GM18870 (cell line): ENCODE data around the gene TJP3.
"Not testable (repeated sequence)": the region's sequence is repeated elsewhere in the genome, so short reads cannot be mapped to it uniquely, and the experiment has no call there.

Experiments used
- ATAC-seq: cut with Tn5 transposase; IDR thresholded peaks from one replicate; pipeline ENCODE4 v1.9.1; 2021; ENCODE audit warnings: moderate library complexity; ENCODE audit not compliant: unreplicated experiment

TJP3 gene

DNA sequence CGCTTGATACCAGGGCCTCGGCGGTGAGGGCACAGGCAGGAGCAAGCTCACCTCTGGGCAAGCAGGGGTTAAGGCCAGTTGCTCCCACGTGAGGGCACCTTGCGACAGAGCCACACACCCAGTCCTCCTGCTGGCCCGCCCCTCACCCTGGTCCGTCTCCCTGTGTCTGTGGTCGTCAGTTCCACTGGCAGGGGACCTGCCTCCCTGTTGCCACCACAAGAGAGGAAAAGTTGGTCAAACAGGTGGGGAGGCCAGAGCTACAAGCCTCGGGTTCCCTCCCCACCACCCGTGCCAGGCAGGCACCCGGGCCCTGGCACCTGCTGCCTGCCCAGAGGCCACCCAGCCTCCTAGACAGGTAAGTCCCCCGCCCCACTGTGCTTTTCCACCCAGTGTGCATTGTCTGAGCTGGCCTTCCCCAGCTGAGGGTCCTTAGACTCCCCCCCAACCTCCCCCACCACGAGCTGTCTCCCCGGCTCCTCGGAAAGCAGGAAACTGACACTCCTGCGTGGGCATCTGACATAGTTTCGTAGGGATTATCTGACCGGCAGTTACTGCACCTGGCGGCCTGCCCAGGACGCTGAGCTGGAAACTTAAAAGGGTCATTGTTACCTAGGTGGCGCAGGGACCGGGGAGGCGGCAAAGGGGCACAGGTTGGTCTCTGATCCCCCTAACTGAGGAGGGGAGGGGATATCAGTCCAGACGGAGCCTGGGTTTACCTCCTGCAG, at the start of gene TJP3:
TSS of gene TJP3 (plus strand) at position 178 of the 725 bp plus-strand sequence. CDS start 20,049 bp downstream, outside the sequence.
- no peak for ATAC-seq

DNA sequence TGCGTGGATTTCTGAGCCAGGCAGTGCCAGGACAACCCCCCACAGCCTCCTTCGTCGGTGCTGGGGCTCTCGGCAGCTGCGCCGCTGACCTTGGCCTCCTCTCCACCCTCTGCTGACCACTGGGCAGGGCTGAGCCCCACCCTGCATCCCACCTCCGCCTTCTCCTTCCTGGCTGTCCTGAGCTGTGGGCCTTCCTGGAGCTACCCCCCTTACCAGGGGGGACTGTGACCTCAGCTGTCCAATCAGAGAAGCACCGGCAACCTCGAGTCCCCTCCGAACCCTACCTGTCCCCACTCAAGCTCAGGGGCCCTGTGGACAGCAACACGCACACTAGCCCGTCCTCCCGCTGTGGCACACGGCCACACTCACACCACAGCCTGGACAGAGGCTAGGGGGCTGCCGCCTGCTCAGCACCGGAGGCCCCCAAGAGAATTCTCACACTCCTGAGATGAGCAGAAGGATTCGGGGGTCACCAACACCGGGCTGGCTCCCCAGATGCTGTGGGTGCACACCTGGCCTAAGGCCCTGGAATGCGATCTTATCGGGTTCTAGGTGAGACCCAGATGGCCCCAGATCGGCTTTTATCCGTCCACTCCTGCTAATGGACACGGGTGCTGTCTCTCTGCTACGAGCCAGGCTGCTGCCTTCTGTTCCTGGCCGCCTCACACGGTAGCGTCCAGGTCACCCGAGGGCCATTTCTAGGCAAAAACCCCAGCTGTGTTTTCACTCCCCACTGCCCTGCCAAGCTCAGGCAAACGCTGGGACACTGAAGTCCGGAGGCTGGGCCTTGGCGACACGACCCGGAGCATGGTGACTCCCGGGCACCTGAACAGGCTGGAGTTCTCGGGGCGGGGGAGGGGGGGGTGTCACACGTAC, 49.1 kb upstream of the TJP3 start:
- no peak for ATAC-seq

- no peak for ATAC-seq
These were observed 48.5 kb upstream of the TJP3 start for GRCh38 chr19:3659746-3660112.

- ATAC-seq, result no peak
These were observed 47.5 kb upstream of the TJP3 start for GRCh38 chr19:3660493-3661219.

DNA sequence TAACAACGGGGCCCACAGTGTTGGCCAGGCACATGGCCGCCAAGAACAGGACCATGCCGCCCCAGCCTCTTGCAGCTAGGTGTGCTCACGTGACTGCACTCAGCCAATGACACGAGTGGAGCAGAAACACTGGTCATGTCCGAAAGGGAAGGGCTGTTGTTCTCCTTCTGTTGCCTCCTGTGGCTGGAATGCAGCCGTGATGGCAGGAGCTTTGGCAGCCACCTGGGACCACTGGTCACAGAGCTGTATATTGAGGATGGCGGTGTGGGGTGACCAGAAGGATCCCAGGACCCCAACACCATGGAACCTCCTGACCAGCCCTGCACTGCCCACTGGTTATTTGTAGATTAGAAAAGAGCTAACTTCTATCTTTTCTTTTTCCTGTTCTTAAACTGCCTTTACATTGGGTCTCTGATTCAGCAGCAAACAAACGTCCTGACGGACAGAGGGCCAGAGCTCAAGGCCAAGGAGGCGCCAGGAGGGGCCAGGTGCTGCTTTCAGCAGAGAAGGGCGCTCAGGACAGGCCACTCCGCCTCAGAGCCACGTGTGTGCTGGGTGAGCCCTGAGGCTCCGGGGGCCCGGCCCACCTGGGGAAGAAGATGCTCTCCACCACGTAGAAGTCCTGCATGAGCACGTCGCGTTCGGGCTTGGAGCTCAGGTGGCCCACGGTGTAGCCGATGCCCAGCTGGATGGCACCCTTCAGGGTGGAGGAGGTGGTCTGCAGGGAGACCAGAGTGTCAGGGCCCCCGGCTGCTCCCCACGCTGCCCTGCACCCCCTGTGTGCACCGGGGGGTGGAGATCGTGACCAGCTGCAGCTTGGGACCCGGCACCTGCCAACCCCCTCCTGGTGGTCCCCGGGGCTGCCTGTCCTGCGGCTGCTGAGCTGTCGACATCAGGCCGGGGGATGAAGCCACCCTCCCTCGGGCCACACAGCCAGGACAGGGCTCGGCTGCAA, 46.6 kb upstream of the TJP3 start:
- no peak for ATAC-seq

DNA sequence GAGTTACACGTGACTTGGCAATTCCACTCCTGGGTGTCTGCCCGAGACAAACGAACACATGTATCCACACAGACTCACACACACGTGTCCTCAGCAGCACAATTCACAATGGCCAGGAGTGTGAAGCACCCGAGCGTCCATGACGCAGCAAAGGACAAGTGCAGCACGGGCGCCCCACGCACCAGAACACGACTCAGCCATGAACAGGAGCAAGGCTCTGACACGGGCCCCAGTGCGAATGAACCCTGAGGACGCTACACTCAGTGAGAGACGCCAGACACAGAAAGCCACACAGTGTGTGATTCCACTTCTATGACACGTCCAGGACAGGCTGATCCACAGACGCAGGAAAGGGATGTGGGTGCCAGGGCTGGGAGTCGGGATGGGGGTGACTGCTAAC, 44.3 kb upstream of the TJP3 start:
- ATAC-seq, result no peak

DNA sequence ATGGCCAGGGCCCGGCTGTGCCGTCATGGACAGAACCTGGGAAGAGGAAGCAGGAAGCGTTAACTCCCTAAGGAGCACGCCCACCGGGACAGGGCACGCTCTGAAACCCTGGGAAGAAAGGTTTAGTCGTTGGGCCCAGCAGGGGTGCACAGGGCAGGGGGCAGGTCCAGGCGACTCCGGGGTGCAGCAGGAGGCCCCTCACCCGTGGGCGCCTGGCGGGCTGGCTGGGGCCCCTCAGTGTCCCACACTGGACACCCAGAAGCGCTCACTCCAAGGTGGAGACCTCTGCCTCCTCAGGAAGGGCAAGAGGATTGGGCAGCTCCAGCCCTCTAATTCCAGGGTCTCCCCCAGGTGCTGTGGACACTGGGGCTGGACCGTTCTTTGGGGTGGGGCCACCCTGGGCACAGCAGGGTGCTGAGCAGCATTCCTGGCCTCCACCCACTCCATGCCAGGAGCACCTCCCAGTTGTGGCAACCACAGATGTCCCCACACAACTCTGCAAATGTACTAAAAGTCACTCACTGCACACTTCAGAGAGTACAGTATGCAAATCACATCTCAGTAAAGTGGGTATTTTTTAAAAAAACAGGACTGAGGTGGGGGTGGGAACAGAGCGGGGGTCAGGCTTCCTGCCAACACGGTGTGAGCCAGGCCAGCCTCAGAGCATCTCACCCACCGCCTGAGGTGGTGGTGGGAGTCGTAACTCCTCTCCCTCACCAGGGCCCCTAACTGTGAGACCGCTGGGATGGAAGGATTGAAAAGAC, 43.1 kb upstream of the TJP3 start:
- no peak for ATAC-seq

DNA sequence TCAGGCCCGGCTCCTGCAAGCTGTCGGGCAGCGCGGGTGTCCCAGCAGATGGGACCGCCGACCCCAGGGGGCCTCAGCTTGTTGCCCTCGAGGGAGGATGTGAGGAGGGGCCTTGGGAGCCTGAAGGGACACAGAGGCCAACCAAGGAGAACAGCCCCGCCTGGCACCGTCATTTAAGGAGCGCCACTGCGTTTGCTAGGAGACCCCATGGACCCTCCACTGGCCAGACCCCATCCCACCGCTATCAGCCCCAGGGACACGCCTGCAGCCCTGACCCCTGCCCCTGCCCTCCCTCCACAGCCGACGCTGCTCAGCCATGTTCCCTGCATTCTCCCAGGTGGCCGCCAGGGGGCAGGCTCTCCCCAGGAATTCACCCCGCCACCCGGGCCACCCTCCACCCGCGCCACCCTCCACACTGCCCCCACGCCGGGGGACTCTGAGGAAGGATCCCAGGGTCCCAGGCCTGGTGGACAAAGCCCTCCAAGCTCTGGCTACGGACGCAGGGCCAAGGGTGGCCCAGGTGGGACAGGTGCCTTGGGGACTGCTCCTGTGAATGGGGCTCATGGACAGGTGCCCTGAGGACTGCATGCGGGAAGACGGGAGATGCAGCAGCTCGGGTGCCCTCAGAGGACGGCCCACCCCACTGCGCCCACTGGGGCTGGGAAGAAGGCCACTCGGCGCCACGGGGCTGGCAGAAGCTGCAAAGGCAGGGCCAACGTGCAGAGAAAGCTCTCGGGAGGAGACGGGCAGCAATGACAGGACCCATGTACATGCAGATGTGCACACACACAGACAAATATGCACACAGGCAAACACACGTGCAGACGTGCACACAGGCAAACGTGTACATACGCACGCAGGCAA, 42.3 kb upstream of the TJP3 start:
- ATAC-seq, result no peak

DNA sequence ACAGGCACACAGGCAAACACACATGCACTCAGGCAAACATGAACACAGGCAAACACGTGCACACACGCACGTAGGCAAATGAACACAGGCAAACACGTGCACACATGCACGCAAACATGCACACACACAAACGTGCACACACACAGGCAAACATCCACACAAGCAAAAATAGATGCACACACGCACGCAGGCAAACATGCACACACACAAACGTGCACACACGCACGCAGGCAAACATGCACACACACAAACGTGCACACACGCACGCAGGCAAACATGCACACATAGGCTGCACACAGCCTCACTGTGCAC, 41.7 kb upstream of the TJP3 start:
- not testable (repeated sequence) for ATAC-seq

- ATAC-seq, result no peak
These were observed 41.0 kb upstream of the TJP3 start for GRCh38 chr19:3667037-3667638.

DNA sequence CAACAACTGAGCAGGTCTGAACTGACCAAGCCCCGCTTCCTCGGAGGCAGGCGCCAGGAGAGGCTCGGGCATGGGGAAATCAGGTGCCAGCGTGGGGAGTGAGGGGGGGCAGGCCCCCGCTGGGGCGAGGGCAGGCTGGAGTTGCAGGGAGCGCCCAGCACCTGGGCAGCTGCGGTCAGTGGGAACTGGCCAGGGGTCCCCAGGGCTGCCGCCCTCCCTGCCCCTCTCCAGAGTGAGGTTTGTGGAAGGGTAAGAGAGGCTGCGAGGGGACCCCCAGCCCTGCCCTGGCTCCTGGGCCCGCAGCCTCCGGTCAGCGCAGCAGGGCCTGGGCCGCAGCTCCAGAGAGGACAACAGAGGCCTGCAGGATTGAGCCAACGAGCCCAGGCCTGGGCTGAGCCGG, 40.4 kb upstream of the TJP3 start:
- no peak for ATAC-seq

- ATAC-seq, result no peak
These were observed 39.7 kb upstream of the TJP3 start for GRCh38 chr19:3668331-3669081.

DNA sequence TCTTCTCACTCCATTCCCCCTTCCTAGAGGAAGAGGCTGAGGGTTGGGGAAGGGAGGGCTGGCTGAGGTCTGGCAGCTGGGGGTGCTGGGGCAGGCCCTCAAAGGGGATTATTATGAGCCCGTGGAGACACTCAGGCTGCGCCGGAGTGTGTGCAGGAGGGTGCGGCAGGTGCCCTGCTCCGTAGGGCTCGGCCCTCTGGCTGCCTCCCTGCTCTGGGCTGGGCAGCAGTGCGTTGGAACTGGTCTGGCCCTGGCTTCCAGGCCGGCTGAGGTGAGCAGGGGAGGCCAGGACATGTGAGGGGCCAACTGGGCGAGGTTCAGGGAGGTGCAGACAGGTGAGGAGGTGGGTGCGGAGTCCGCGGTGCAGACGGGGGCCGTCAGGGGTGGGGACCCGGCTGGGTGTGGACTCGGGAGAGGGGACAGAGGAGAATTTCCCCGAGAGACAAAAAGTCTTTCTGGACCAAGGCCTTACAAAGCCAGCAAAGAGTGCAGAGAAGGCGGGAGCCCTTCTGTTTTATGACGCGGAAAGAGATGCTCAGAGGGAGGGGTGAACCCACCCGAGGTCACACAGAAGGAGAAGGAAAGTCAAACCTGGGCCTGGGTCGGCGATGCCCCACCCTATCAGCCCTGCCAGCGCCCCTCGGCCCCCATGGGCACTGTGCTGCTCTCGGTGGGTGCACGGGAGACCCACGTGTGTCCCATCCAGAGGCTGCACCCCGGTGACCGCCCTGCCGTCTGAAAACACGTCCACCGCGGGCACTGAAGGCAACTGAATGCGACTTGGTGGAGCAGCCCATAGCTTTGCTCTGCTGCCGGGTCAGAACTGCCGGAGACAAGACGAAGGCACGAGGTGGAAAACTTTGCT, 38.9 kb upstream of the TJP3 start:
- ATAC-seq, result no peak

- ATAC-seq, result no peak
These were observed 38.0 kb upstream of the TJP3 start for GRCh38 chr19:3669947-3670795.

- no peak for ATAC-seq
These were observed 37.1 kb upstream of the TJP3 start for GRCh38 chr19:3670796-3671679.
